Osteoblast (primary cell): ENCODE data around the gene DLG2. TPM values are rescaled to one million over a fixed set of nuclear protein-coding genes. Genes with fewer than 3 reads are reported as not detected.

ENCODE experiments used
- DNase-seq: peaks from one replicate; pipeline ENCODE4 v3.0.0; 2011; ENCODE audit warnings: low spot score, mixed read lengths; ENCODE audit not compliant: insufficient read length; ENCODE audit errors: missing footprints
- H2AFZ ChIP-seq: 2 replicates; pipeline ENCODE4 v1.6.0; 2011; ENCODE audit warnings: mild to moderate bottlenecking, low read length
- H3K27ac ChIP-seq: 2 replicates; pipeline ENCODE4 v1.5.1; 2011; ENCODE audit warnings: mild to moderate bottlenecking, low read depth, low read length, moderate library complexity
- H3K27me3 ChIP-seq: 2 replicates; pipeline ENCODE4 v1.6.0; 2012; ENCODE audit warnings: mild to moderate bottlenecking, control low read depth, inconsistent platforms, low read length, moderate library complexity; ENCODE audit not compliant: insufficient read depth
- H3K36me3 ChIP-seq: 2 replicates; pipeline ENCODE4 v1.5.1; 2011; ENCODE audit warnings: mild to moderate bottlenecking, low read length, control low read depth, moderate library complexity; ENCODE audit not compliant: insufficient read depth
- H3K4me1 ChIP-seq: 2 replicates; pipeline ENCODE4 v1.5.1; 2011; ENCODE audit warnings: mild to moderate bottlenecking, low read length, control low read depth, moderate library complexity; ENCODE audit not compliant: insufficient read depth
- H3K4me2 ChIP-seq: 2 replicates; pipeline ENCODE4 v1.6.0; 2011; ENCODE audit warnings: mild to moderate bottlenecking, low read length; ENCODE audit not compliant: insufficient read depth
- H3K4me3 ChIP-seq: fragments of 200-600 bp; sonication (generic); 3 replicates; pipeline ENCODE4 v1.5.1; 2012; ENCODE audit warnings: mild to moderate bottlenecking, low read length, inconsistent platforms; ENCODE audit not compliant: insufficient read depth
- H3K79me2 ChIP-seq: 2 replicates; pipeline ENCODE4 v1.6.0; 2012; ENCODE audit warnings: mild to moderate bottlenecking, low read length, control low read depth, inconsistent platforms; ENCODE audit not compliant: insufficient read depth
- H3K9me3 ChIP-seq: 2 replicates; pipeline ENCODE4 v1.5.1; 2011; ENCODE audit warnings: low read depth, low read length, control low read depth
- H4K20me1 ChIP-seq: 2 replicates; pipeline ENCODE4 v1.6.0; 2012; ENCODE audit warnings: mild to moderate bottlenecking, low read length, control low read depth; ENCODE audit not compliant: insufficient read depth
- CTCF ChIP-seq: IDR thresholded peaks from 2 replicates; pipeline ENCODE4 v1.5.1; 2011; ENCODE audit warnings: mild to moderate bottlenecking, low read depth, low read length, moderate library complexity; ENCODE audit errors: extremely low read depth
- total RNA-seq: library from RNA; depleted of rRNA; stranded (reverse); fragments of >200 nt; gene quantifications from 2 replicates; pipeline ENCODE4 v1.2.3, GENCODE V29; 2012

Gene DLG2
- total RNA-seq, 1 donor, result 3.3 TPM

- Histone ChIP-seq H3K4me3 (no peak overlapping the region), H3K9me3 (no peaks in the 10 kb centered on the region), H2AFZ (no peak overlapping the region), H3K27me3 (no peaks in the 10 kb centered on the region), H3K36me3 (no peaks in the 10 kb centered on the region), H3K27ac (no peak overlapping the region), H4K20me1 (no peaks in the 10 kb centered on the region), H3K79me2 (no peaks in the 10 kb centered on the region), H3K4me2 (no peak overlapping the region), H3K4me1 (peaks cover 3% of the 10 kb centered on the region)
- no peak for DNase-seq
- TF ChIP-seq CTCF, result no peak
Observed at GRCh38 chr11:83726316-83726715, 1900.8 kb downstream of the DLG2 start.

GRCh38 chr11:83725728-83726127 lies 1901.4 kb downstream of the DLG2 start:
- Histone ChIP-seq H3K36me3 (no peaks in the 10 kb centered on the region), H3K4me3 (no peak overlapping the region), H3K4me2 (peak overlapping the region; percentile 91), H3K27ac (no peak overlapping the region), H3K27me3 (no peaks in the 10 kb centered on the region), H4K20me1 (no peaks in the 10 kb centered on the region), H3K79me2 (no peaks in the 10 kb centered on the region), H3K4me1 (peaks cover 3% of the 10 kb centered on the region), H3K9me3 (no peaks in the 10 kb centered on the region), H2AFZ (no peak overlapping the region)
- no peak for TF ChIP-seq CTCF
- peak; percentile 26 for DNase-seq

- Histone ChIP-seq H4K20me1 (no peaks in the 10 kb centered on the region), H3K27me3 (no peaks in the 10 kb centered on the region), H3K36me3 (no peaks in the 10 kb centered on the region), H3K4me3 (no peak overlapping the region), H3K79me2 (no peaks in the 10 kb centered on the region), H3K27ac (no peak overlapping the region), H3K4me2 (peak overlapping the region; percentile 91), H3K9me3 (no peaks in the 10 kb centered on the region), H3K4me1 (peaks cover 3% of the 10 kb centered on the region), H2AFZ (no peak overlapping the region)
- DNase-seq, result no peak
- no peak for TF ChIP-seq CTCF
Observed at GRCh38 chr11:83725269-83725560, 1901.9 kb downstream of the DLG2 start.

GRCh38 chr11:83723999-83724398 lies 1903.1 kb downstream of the DLG2 start:
- peak; percentile 32 for DNase-seq
- Histone ChIP-seq H3K4me3 (peak overlapping the region; percentile 70), H3K27me3 (no peaks in the 10 kb centered on the region), H2AFZ (peak overlapping the region; percentile 78), H3K27ac (no peak overlapping the region), H3K79me2 (no peaks in the 10 kb centered on the region), H3K36me3 (no peaks in the 10 kb centered on the region), H3K9me3 (no peaks in the 10 kb centered on the region), H3K4me1 (peaks cover 3% of the 10 kb centered on the region), H4K20me1 (no peaks in the 10 kb centered on the region), H3K4me2 (peak overlapping the region; percentile 91)
- peak; percentile 59 for TF ChIP-seq CTCF
